ENCODE measurements around the gene CCL7.

Gene CCL7

GRCh38 chr17:34301986-34302385 is 32.0 kb downstream of the CCL7 start:
- Mint-ChIP-seq H3K9me3 (no peaks in the 10 kb centered on the region), H3K4me3 (no peak overlapping the region), H3K27ac (no peak overlapping the region), H3K4me1 (peaks cover 35% of the 10 kb centered on the region), H3K27me3 (ENCODE audit: low read depth) (peaks cover 18% of the 10 kb centered on the region), H3K36me3 (ENCODE audit: low read depth) (no peaks in the 10 kb centered on the region)
- no peak for TF ChIP-seq CTCF (IDR thresholded peaks at IDR 0.05; ENCODE audit: unreplicated experiment in 3 of 3)

GRCh38 chr17:34302636-34303035 is 32.6 kb downstream of the CCL7 start:
- Mint-ChIP-seq H3K27me3 (ENCODE audit: low read depth) (peaks cover 18% of the 10 kb centered on the region), H3K4me1 (peaks cover 41% of the 10 kb centered on the region), H3K27ac (no peak overlapping the region), H3K9me3 (no peaks in the 10 kb centered on the region), H3K4me3 (no peak overlapping the region), H3K36me3 (ENCODE audit: low read depth) (no peaks in the 10 kb centered on the region)
- no peak for TF ChIP-seq CTCF (IDR thresholded peaks at IDR 0.05; ENCODE audit: unreplicated experiment in 3 of 3)

DNA sequence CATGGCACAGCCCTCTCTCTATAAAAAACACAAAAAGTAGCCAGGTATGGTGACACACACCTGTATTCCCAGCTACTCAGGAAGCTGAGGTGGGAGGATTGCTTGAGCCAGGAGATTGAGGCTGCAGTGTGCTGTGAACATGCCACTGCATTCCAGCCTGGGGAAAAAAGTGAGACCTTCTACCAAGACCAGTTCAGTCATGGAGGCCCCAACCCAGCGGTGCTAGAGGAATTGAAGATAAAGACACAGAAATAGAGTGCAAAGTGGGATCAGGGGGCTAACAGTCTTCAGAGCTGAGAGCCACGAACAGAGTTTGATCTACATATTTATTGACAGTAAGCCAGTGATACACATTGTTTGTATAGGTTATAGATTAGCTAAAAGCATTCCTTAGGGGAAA is 33.6 kb downstream of the CCL7 start:
- Mint-ChIP-seq H3K9me3 (no peaks in the 10 kb centered on the region), H3K27ac (no peak overlapping the region), H3K4me3 (no peak overlapping the region), H3K4me1 (peaks cover 47% of the 10 kb centered on the region), H3K27me3 (ENCODE audit: low read depth) (peaks cover 12% of the 10 kb centered on the region), H3K36me3 (ENCODE audit: low read depth) (no peaks in the 10 kb centered on the region)
- TF ChIP-seq CTCF (IDR thresholded peaks at IDR 0.05; ENCODE audit: unreplicated experiment in 3 of 3): no peak

- no peak overlapping the region for H3K4me3 Mint-ChIP-seq
- H3K9me3 Mint-ChIP-seq: no peaks in the 10 kb centered on the region
Observed at GRCh38 chr17:34305061-34305460, 35.0 kb downstream of the CCL7 start.

DNA sequence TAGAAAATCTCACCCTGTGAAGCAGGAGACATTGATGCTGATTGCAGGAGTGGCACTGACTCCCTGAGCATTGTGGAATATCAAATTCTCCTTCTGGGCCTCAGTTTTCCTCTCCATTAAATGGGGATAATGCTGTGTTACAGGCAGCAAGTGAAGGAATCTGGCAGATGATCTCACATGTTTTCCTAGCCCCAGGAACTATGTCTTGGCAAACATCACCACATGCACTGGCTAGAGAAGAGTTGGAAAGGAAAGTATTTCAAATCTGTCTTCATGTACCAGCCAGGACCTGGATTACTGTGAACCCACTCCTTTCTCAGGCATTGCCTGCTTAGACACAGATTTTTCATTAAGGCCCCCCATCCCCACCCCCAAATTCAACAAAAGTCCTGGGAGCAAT is 35.6 kb downstream of the CCL7 start:
- H3K4me3 Mint-ChIP-seq: no peak overlapping the region
- no peak overlapping the region for H3K27ac Mint-ChIP-seq
- peaks cover 8% of the 10 kb centered on the region for H3K27me3 Mint-ChIP-seq (ENCODE audit: low read depth)
- H3K4me1 Mint-ChIP-seq: peaks cover 40% of the 10 kb centered on the region
- no peaks in the 10 kb centered on the region for H3K36me3 Mint-ChIP-seq (ENCODE audit: low read depth)
- no peaks in the 10 kb centered on the region for H3K9me3 Mint-ChIP-seq
- TF ChIP-seq CTCF (IDR thresholded peaks at IDR 0.05; ENCODE audit: unreplicated experiment in 3 of 3): no peak

More at GRCh38 chr17:34305061-34305460, 35.0 kb downstream of the CCL7 start:
- H3K4me1 Mint-ChIP-seq: peaks cover 41% of the 10 kb centered on the region
- no peak for TF ChIP-seq CTCF (IDR thresholded peaks at IDR 0.05; ENCODE audit: unreplicated experiment in 3 of 3)
- peaks cover 8% of the 10 kb centered on the region for H3K27me3 Mint-ChIP-seq (ENCODE audit: low read depth)
- no peaks in the 10 kb centered on the region for H3K36me3 Mint-ChIP-seq (ENCODE audit: low read depth)
- H3K27ac Mint-ChIP-seq: no peak overlapping the region

GRCh38 chr17:34306466-34306865 is 36.4 kb downstream of the CCL7 start:
- Mint-ChIP-seq H3K27me3 (ENCODE audit: low read depth) (peaks cover 8% of the 10 kb centered on the region), H3K4me1 (peaks cover 33% of the 10 kb centered on the region), H3K4me3 (no peak overlapping the region)

More at GRCh38 chr17:34306466-34306865, 36.4 kb downstream of the CCL7 start:
- peak overlapping the region in 2 of 3 experiments; percentile 2 to 11 for H3K27ac Mint-ChIP-seq
- no peaks in the 10 kb centered on the region for H3K36me3 Mint-ChIP-seq (ENCODE audit: low read depth)
- H3K9me3 Mint-ChIP-seq: no peaks in the 10 kb centered on the region
- TF ChIP-seq CTCF (IDR thresholded peaks at IDR 0.05; ENCODE audit: unreplicated experiment in 3 of 3): peak in 1 of 3 experiments; percentile 9
